ENCODE data around the gene HBE1.
A peak's percentile ranks its signal among the peaks of the same experiment; 100 is the strongest.

Gene HBE1

GRCh38 chr11:5234381-5234834, 35.3 kb downstream of the HBE1 start, which contains the start of gene HBD:
Gene HBD (minus strand): TSS chr11:5234483. CDS start chr11:5234433, 50 bp downstream.
- peak; percentile 10 for DNase-seq (ENCODE audit: low read depth, low spot score)
- in situ Hi-C loops (cut with HindIII; ENCODE audit: low sequenced_read_pairs) = no loop called here

GRCh38 chr11:5233307-5233706, 36.4 kb downstream of the HBE1 start:
- no peak overlapping the region for H3K4me3 ChIP-seq (ENCODE audit: low read depth, low read length)
- in situ Hi-C loops (cut with HindIII; ENCODE audit: low sequenced_read_pairs) = no loop called here
- no peak for TF ChIP-seq CTCF (IDR thresholded peaks at IDR 0.05; ENCODE audit: low read depth, low read length)
- no peak for DNase-seq (ENCODE audit: low read depth, low spot score)

More at GRCh38 chr11:5234381-5234834, 35.3 kb downstream of the HBE1 start, which contains the start of gene HBD:
- H3K4me3 ChIP-seq (ENCODE audit: low read depth, low read length) = no peak within 1 kb of the TSS
- no peak for TF ChIP-seq CTCF (IDR thresholded peaks at IDR 0.05; ENCODE audit: low read depth, low read length)

- DNase-seq (ENCODE audit: low read depth, low spot score) = no peak
- H3K4me3 ChIP-seq (ENCODE audit: low read depth, low read length) = no peak overlapping the region
- in situ Hi-C loops (cut with HindIII; ENCODE audit: low sequenced_read_pairs) = no loop called here
- no peak for TF ChIP-seq CTCF (IDR thresholded peaks at IDR 0.05; ENCODE audit: low read depth, low read length)
Measured at GRCh38 chr11:5232821-5233220, 36.9 kb downstream of the HBE1 start.

- TF ChIP-seq CTCF (IDR thresholded peaks at IDR 0.05; ENCODE audit: low read depth, low read length) = no peak
- no peak for DNase-seq (ENCODE audit: low read depth, low spot score)
- no peak overlapping the region for H3K4me3 ChIP-seq (ENCODE audit: low read depth, low read length)
- in situ Hi-C loops (cut with HindIII; ENCODE audit: low sequenced_read_pairs) = no loop called here
Measured at GRCh38 chr11:5232176-5232575, 37.6 kb downstream of the HBE1 start.

- no peak for TF ChIP-seq CTCF (IDR thresholded peaks at IDR 0.05; ENCODE audit: low read depth, low read length)
- no peak for DNase-seq (ENCODE audit: low read depth, low spot score)
- H3K4me3 ChIP-seq (ENCODE audit: low read depth, low read length) = no peak overlapping the region
- in situ Hi-C loops (cut with HindIII; ENCODE audit: low sequenced_read_pairs) = no loop called here
Measured at GRCh38 chr11:5231111-5231510, 38.6 kb downstream of the HBE1 start.

- no peak for TF ChIP-seq CTCF (IDR thresholded peaks at IDR 0.05; ENCODE audit: low read depth, low read length)
- DNase-seq (ENCODE audit: low read depth, low spot score) = no peak
- in situ Hi-C loops (cut with HindIII; ENCODE audit: low sequenced_read_pairs) = no loop called here
- no peak overlapping the region for H3K4me3 ChIP-seq (ENCODE audit: low read depth, low read length)
Measured at GRCh38 chr11:5230266-5230665, 39.5 kb downstream of the HBE1 start.

GRCh38 chr11:5229796-5230195, 39.9 kb downstream of the HBE1 start:
- no peak for DNase-seq (ENCODE audit: low read depth, low spot score)
- no peak for TF ChIP-seq CTCF (IDR thresholded peaks at IDR 0.05; ENCODE audit: low read depth, low read length)
- in situ Hi-C loops (cut with HindIII; ENCODE audit: low sequenced_read_pairs) = no loop called here
- H3K4me3 ChIP-seq (ENCODE audit: low read depth, low read length) = no peak overlapping the region

Data from astrocyte of the spinal cord (primary cell).